Measurements from ENCODE around the gene URB1. TPM values are rescaled to one million over a fixed set of nuclear protein-coding genes. Genes with fewer than 3 reads are reported as not detected.

URB1 gene
- total and polyA plus RNA-seq, 7 experiments from 2014 or later: 1.8 to 20.6 (median 15.3) TPM

DNA sequence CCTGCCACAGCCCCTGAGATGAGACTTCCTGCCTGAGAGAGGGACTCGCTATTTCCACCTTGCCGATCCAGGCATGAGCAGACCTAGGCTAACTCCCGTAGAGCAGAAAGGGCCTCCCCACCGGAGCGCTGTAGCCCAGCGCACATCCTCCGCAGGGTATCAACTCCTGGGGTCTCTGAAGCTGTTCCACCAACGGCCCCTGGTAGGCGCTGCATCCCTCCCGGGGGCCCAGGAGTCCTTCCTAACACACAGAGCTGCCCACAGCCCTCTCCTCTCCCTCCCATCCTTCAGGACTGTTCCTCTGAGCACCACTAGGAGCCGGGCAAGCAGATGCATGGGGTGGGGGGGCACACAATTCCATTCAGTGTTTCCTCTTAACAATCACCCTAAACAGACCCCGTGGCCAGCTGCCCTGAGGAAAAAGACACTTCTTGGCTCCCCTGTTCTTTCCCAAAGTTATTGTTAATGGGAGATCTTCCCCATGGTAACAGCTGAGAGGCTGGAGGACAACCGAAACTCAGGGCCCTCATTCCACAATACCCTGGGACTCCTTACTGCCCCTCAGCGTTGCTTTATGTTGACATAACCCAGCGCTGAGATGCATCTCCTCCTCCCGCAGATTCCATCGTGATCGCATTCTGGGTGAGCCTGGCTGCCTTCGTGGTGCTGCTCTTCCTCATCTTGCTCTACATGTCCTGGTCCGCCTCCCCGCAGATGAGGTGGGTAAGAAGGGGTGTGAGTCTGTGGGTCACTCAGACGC is 86.6 kb downstream of the URB1 start:
- Histone ChIP-seq H3K36me3 (ENCODE audit: control insufficient read depth in 2 of 3, insufficient read depth in 3 of 3, low read length in 3 of 3) (peaks cover 0 to 7% (median 0%) of the 10 kb centered on the region in 3 experiments), H3K27me3 (ENCODE audit: control insufficient read depth in 2 of 2, insufficient read depth in 2 of 2, low read length in 2 of 2) (no peaks in the 10 kb centered on the region), H3K27ac (ENCODE audit: low read depth, low read length) (no peak overlapping the region), H3K4me3 (ENCODE audit: low read length) (no peak overlapping the region), H3K9me3 (ENCODE audit: control insufficient read depth in 2 of 3, low read length in 3 of 3) (no peaks in the 10 kb centered on the region), H3K4me1 (ENCODE audit: control insufficient read depth in 2 of 2, insufficient read depth in 2 of 2, low read length in 2 of 2) (no peaks in the 10 kb centered on the region)
- H3K27ac Mint-ChIP-seq: no peak overlapping the region
- ATAC-seq: no peak
- H3K4me3 Mint-ChIP-seq: no peak overlapping the region
- POLR2A ChIA-PET: no interaction called here
- H3K9me3 Mint-ChIP-seq: no peaks in the 10 kb centered on the region
- intact Hi-C loops (cut with micrococcal nuclease): no loop called here
- H3K27me3 Mint-ChIP-seq: no peaks in the 10 kb centered on the region
- H3K4me1 Mint-ChIP-seq: peaks cover 0 to 4% (median 0%) of the 10 kb centered on the region in 7 donors
- peaks cover 0 to 25% (median 2%) of the 10 kb centered on the region in 5 donors for H3K36me3 Mint-ChIP-seq
- CTCF ChIA-PET: no interaction called here
- no peak for DNase-seq

DNA sequence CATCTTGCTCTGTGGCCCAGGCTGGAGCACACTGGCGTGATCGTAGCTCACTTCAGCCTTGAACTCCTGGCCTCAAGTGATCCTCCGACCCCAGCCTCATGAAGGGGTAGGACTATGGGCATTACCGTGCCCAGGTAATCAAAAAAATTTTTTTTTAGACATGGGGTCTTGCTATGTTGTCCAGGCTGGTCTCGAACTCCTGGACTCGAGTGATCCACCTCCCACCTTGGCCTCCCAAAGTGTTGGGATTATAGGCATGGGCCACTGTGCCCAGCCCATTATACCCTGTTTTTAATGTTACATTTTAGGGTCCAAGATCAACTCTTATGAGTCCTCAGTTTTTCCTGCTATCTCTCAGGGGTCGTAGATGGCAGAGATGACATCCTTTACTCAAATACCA is 87.8 kb downstream of the URB1 start:
- Mint-ChIP-seq H3K36me3 (peaks cover 0 to 26% (median 7%) of the 10 kb centered on the region in 5 donors), H3K27ac (no peak overlapping the region), H3K4me3 (no peak overlapping the region), H3K9me3 (no peaks in the 10 kb centered on the region), H3K4me1 (peaks cover 0 to 4% (median 0%) of the 10 kb centered on the region in 7 donors), H3K27me3 (no peaks in the 10 kb centered on the region)
- POLR2A ChIA-PET: no interaction called here
- Histone ChIP-seq H3K36me3 (ENCODE audit: control insufficient read depth in 2 of 3, insufficient read depth in 3 of 3, low read length in 3 of 3) (peaks cover 0 to 7% (median 0%) of the 10 kb centered on the region in 3 experiments), H3K27me3 (ENCODE audit: control insufficient read depth in 2 of 2, insufficient read depth in 2 of 2, low read length in 2 of 2) (no peaks in the 10 kb centered on the region), H3K4me3 (ENCODE audit: low read length) (no peak overlapping the region), H3K4me1 (ENCODE audit: control insufficient read depth in 2 of 2, insufficient read depth in 2 of 2, low read length in 2 of 2) (no peaks in the 10 kb centered on the region), H3K9me3 (ENCODE audit: control insufficient read depth in 2 of 3, low read length in 3 of 3) (no peaks in the 10 kb centered on the region), H3K27ac (ENCODE audit: low read depth, low read length) (no peak overlapping the region)
- intact Hi-C loops (cut with micrococcal nuclease): no loop called here
- CTCF ChIA-PET: interaction anchor here (0.7 kb wide), 1 partner anchor 14 kb away, joined by 5 read pairs; no protein-coding TSS in a partner anchor
- DNase-seq (no peak), ATAC-seq (no peak)

DNA sequence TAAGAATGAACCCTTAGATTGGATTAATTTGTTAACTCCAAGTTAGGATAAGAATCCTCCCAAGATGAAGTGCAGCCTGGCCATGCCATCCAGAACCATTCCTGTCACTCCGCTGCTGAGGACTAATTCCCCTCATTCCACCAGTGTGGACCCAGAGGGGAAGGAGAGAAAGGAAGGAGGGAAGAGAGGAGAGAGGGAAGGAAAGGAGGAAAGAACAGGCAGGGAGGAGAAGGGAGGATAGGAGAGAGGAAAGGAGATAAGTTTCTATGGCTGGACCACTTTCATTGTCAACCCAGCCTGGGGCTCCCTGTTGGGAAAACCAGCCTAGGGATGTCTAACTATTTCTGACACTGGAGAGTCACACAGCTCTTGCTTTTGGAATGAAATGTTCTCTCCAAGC is 89.4 kb downstream of the URB1 start:
- peaks cover 0 to 4% (median 0%) of the 10 kb centered on the region in 7 donors for H3K4me1 Mint-ChIP-seq
- no peak overlapping the region for H3K27ac Mint-ChIP-seq
- no peak for ATAC-seq
- peaks cover 0 to 3% (median 0%) of the 10 kb centered on the region in 3 experiments for H3K36me3 ChIP-seq (ENCODE audit: control insufficient read depth in 2 of 3, insufficient read depth in 3 of 3, low read length in 3 of 3)
- no peak overlapping the region for H3K27ac ChIP-seq (ENCODE audit: low read depth, low read length)
- ChIA-PET CTCF (no interaction called here), POLR2A (no interaction called here)
- H3K4me1 ChIP-seq (ENCODE audit: control insufficient read depth in 2 of 2, insufficient read depth in 2 of 2, low read length in 2 of 2): no peaks in the 10 kb centered on the region
- H3K27me3 Mint-ChIP-seq: no peaks in the 10 kb centered on the region
- no peak overlapping the region for H3K4me3 Mint-ChIP-seq
- peaks cover 0 to 22% (median 7%) of the 10 kb centered on the region in 5 donors for H3K36me3 Mint-ChIP-seq
- H3K27me3 ChIP-seq (ENCODE audit: control insufficient read depth in 2 of 2, insufficient read depth in 2 of 2, low read length in 2 of 2): no peaks in the 10 kb centered on the region
- intact Hi-C loops (cut with micrococcal nuclease): no loop called here
- no peaks in the 10 kb centered on the region for H3K9me3 Mint-ChIP-seq
- H3K9me3 ChIP-seq (ENCODE audit: control insufficient read depth in 2 of 3, low read length in 3 of 3): no peaks in the 10 kb centered on the region
- no peak overlapping the region for H3K4me3 ChIP-seq (ENCODE audit: low read length)
- no peak for DNase-seq

- H3K4me3 Mint-ChIP-seq: no peak overlapping the region
- ChIA-PET POLR2A (no interaction called here), CTCF (no interaction called here)
- H3K4me3 ChIP-seq (ENCODE audit: low read length): no peak overlapping the region
- no peaks in the 10 kb centered on the region for H3K9me3 ChIP-seq (ENCODE audit: control insufficient read depth in 2 of 3, low read length in 3 of 3)
- ATAC-seq (no peak), DNase-seq (no peak)
- H3K36me3 Mint-ChIP-seq: peaks cover 0 to 21% (median 7%) of the 10 kb centered on the region in 5 donors
- no peak overlapping the region for H3K27ac ChIP-seq (ENCODE audit: low read depth, low read length)
- H3K4me1 Mint-ChIP-seq: peaks cover 0 to 4% (median 0%) of the 10 kb centered on the region in 7 donors
- no peaks in the 10 kb centered on the region for H3K9me3 Mint-ChIP-seq
- no peak overlapping the region for H3K27ac Mint-ChIP-seq
- H3K36me3 ChIP-seq (ENCODE audit: control insufficient read depth in 2 of 3, insufficient read depth in 3 of 3, low read length in 3 of 3): peaks cover 0 to 3% (median 0%) of the 10 kb centered on the region in 3 experiments
- H3K27me3 Mint-ChIP-seq: no peaks in the 10 kb centered on the region
- intact Hi-C loops (cut with micrococcal nuclease): no loop called here
- H3K4me1 ChIP-seq (ENCODE audit: control insufficient read depth in 2 of 2, insufficient read depth in 2 of 2, low read length in 2 of 2): no peaks in the 10 kb centered on the region
- no peaks in the 10 kb centered on the region for H3K27me3 ChIP-seq (ENCODE audit: control insufficient read depth in 2 of 2, insufficient read depth in 2 of 2, low read length in 2 of 2)
Observed at GRCh38 chr21:32302560-32302959, 90.3 kb downstream of the URB1 start.

GRCh38 chr21:32301596-32301995 is 91.2 kb downstream of the URB1 start:
- intact Hi-C loops (cut with micrococcal nuclease): no loop called here
- CTCF ChIA-PET: no interaction called here
- no peaks in the 10 kb centered on the region for H3K4me1 ChIP-seq (ENCODE audit: control insufficient read depth in 2 of 2, insufficient read depth in 2 of 2, low read length in 2 of 2)
- no peak overlapping the region for H3K4me3 ChIP-seq (ENCODE audit: low read length)
- no peak overlapping the region for H3K4me3 Mint-ChIP-seq
- H3K4me1 Mint-ChIP-seq: peaks cover 0 to 4% (median 0%) of the 10 kb centered on the region in 7 donors
- DNase-seq (no peak), ATAC-seq (no peak)
- peak overlapping the region in 1 of 9 donors; percentile 4 for H3K27ac Mint-ChIP-seq
- no peaks in the 10 kb centered on the region for H3K27me3 Mint-ChIP-seq
- H3K27me3 ChIP-seq (ENCODE audit: control insufficient read depth in 2 of 2, insufficient read depth in 2 of 2, low read length in 2 of 2): no peaks in the 10 kb centered on the region
- H3K36me3 ChIP-seq (ENCODE audit: control insufficient read depth in 2 of 3, insufficient read depth in 3 of 3, low read length in 3 of 3): peaks cover 0 to 3% (median 0%) of the 10 kb centered on the region in 3 experiments
- no peaks in the 10 kb centered on the region for H3K9me3 ChIP-seq (ENCODE audit: control insufficient read depth in 2 of 3, low read length in 3 of 3)
- H3K9me3 Mint-ChIP-seq: no peaks in the 10 kb centered on the region
- no peak overlapping the region for H3K27ac ChIP-seq (ENCODE audit: low read depth, low read length)
- peaks cover 0 to 16% (median 3%) of the 10 kb centered on the region in 5 donors for H3K36me3 Mint-ChIP-seq
- POLR2A ChIA-PET: no interaction called here

DNA sequence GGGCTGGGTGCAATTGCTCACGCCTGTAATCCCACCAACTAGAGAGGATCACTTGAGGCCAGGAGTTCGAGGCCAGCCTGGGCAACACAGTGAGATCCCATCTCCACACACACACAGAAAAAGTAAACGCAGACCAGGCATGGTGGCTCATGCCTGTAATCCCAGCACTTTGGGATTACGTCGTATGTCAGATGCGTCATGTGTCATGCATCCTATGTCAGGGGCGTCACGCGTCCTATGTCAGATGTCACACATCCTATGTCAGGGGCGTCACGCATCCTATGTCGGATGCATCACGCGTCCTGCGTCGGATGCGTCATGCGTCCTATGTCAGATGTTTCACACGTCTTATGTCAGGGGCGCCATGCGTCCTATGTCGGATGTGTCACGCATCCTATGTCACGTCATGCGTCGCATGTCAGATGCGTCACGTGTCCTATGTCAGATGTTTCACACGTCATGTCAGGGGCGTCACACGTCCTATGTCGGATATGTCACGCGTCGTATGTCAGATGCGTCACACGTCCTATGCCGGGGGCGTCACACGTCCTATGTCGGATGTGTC is 92.6 kb downstream of the URB1 start:
- no peaks in the 10 kb centered on the region for H3K9me3 Mint-ChIP-seq
- H3K36me3 Mint-ChIP-seq: peaks cover 0 to 15% (median 0%) of the 10 kb centered on the region in 5 donors

More for the DNA sequence above, 92.6 kb downstream of the URB1 start:
- DNase-seq (no peak), ATAC-seq (no peak)
- H3K4me1 ChIP-seq (ENCODE audit: control insufficient read depth in 2 of 2, insufficient read depth in 2 of 2, low read length in 2 of 2): no peaks in the 10 kb centered on the region
- Mint-ChIP-seq H3K4me1 (peaks cover 0 to 4% (median 0%) of the 10 kb centered on the region in 7 donors), H3K27me3 (no peaks in the 10 kb centered on the region), H3K4me3 (no peak overlapping the region), H3K27ac (no peak overlapping the region)
- H3K4me3 ChIP-seq (ENCODE audit: low read length): no peak overlapping the region
- H3K27ac ChIP-seq (ENCODE audit: low read depth, low read length): no peak overlapping the region
- H3K27me3 ChIP-seq (ENCODE audit: control insufficient read depth in 2 of 2, insufficient read depth in 2 of 2, low read length in 2 of 2): no peaks in the 10 kb centered on the region
- POLR2A ChIA-PET: no interaction called here
- CTCF ChIA-PET: no interaction called here
- H3K9me3 ChIP-seq (ENCODE audit: control insufficient read depth in 2 of 3, low read length in 3 of 3): no peaks in the 10 kb centered on the region
- peaks cover 0 to 3% (median 0%) of the 10 kb centered on the region in 3 experiments for H3K36me3 ChIP-seq (ENCODE audit: control insufficient read depth in 2 of 3, insufficient read depth in 3 of 3, low read length in 3 of 3)
- intact Hi-C loops (cut with micrococcal nuclease): no loop called here
